GM21515 (cell line): Measurements from ENCODE around the gene IKZF2.

Source experiments
- ATAC-seq: cut with Tn5 transposase; IDR thresholded peaks from one replicate; pipeline ENCODE4 v1.9.1; 2021; ENCODE audit not compliant: unreplicated experiment

Gene IKZF2

GRCh38 chr2:213156717-213157116 lies 5.3 kb upstream of the IKZF2 start:
- ATAC-seq = no peak

DNA sequence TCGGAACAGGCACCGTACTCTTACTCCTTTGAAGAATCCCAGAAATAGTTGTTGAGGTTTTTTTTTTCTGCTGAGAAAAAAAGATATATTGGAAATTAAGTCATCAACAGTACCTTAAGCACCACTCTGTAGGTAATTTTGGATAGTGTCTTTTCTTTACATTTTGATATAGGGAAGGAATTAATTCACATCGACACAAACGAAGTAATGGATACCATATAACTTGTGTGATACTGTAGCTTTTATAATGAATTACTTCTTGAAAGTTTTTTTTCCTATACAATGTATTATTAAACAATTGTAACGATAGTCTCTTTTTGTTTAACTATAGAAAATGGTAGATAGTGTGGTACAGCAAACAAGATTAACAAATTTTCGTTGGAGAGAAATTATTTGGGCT lies 1.5 kb upstream of the IKZF2 start:
- ATAC-seq = no peak

GRCh38 chr2:213152065-213152794 lies 818 bp upstream of the IKZF2 start:
- ATAC-seq = peak; percentile 27

DNA sequence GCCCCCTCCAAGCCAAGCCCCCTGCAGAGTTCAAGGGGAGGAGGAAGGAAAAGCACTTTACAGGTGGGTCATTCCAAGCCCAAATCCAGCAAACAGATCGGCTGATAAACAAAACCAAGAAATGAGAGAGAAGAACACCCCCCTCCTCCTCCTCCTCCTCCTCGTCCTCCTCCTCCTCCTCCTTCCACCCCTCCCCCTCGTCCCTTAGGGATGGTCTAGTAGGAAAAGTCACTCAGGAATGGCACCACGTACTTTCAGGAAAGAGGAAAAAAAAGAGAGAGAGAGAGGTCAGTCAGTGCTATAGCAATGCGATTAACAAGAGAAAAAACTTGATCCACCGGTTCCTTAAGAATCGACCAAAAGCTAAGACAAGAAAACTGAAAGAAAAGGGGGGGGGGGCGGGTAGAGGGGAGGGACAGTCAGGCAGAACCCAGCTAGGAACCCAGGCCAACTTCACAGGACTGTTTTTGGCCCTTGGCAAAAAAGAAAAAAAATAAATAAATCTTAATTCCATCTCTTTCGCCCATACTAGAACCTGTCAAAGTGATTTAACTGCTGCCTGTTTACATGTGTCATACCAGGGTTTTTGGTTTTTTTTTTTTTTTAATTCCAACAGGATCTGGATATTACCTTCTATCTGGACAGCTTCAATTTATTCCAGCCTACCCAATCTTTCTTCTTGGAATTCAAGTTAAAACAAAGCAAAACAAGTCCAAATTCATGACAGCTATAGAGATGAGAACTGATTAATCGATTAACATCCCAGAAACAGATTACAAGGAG lies 906 bp downstream of the IKZF2 start:
- ATAC-seq = no peak

- no peak for ATAC-seq
Observed at GRCh38 chr2:213149949-213150314, 1.5 kb downstream of the IKZF2 start.

DNA sequence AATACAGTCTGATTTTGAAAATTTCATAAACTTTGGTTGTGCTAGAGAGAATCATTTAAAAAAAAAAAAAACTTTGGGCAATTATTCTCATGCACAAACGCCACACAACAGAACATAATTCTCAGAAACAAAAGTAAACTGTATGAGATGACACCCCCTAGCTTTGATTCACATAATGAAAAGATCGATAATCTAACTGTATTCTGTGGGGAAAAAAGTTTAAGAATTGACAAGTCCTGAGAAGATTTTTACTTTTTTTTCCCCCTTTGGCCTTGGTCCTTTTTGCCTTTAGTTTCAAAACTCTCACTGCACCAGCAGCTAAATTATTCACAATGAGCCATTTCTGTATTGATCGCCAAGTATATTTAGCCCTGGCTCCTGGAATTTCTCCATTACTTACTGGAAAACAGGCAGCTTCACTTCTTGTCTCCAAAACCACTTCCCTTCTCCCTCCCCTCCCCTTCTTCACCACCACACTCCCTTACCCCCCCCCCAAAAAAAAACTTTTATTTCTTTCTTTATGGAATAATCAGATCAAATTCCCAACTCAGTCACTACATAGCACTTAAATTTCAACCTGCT lies 2.0 kb downstream of the IKZF2 start:
- ATAC-seq = no peak

GRCh38 chr2:213148572-213149261 lies 2.7 kb downstream of the IKZF2 start:
- ATAC-seq = no peak

GRCh38 chr2:213147538-213147937 lies 3.9 kb downstream of the IKZF2 start:
- no peak for ATAC-seq

- ATAC-seq = no peak
Observed at GRCh38 chr2:213145715-213146242, 5.6 kb downstream of the IKZF2 start.

GRCh38 chr2:213137064-213137463 lies 14.3 kb downstream of the IKZF2 start:
- no peak for ATAC-seq

- no peak for ATAC-seq
Observed at GRCh38 chr2:213129311-213129710, 22.1 kb downstream of the IKZF2 start.

DNA sequence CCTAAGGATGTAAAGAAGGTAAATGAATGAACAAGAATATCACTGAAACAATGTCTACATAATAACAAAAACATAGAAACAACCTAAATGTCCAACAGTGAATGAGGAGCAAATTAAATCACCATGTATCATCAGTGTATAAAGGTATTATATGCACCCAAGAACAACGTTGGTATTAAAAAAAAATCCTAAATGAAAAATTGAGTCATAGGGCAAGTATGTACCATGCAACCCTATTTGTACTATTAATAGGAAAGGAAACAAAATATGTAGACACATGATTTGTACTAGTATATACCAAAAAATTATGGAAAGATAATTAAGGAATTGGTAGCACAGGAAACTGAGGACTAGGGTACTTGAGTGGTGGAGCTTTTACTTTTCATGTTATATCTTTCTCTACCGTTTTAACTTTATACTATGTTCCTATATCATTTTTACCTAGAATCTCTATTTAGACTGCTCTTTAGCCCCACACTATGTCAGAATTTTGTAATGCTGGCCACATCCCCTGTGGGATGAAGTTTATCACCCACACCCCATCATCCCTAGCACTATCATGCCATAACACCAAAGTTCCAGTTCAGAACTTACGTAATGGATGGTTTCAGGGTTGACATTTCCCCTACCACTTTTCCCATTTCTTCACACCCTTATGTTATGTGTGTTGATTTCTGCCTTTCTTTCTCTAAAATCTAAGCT lies 25.6 kb downstream of the IKZF2 start:
- ATAC-seq = no peak

GRCh38 chr2:213122725-213123124 lies 28.7 kb downstream of the IKZF2 start:
- no peak for ATAC-seq

- ATAC-seq = no peak
Observed at GRCh38 chr2:213121690-213122089, 29.7 kb downstream of the IKZF2 start.

DNA sequence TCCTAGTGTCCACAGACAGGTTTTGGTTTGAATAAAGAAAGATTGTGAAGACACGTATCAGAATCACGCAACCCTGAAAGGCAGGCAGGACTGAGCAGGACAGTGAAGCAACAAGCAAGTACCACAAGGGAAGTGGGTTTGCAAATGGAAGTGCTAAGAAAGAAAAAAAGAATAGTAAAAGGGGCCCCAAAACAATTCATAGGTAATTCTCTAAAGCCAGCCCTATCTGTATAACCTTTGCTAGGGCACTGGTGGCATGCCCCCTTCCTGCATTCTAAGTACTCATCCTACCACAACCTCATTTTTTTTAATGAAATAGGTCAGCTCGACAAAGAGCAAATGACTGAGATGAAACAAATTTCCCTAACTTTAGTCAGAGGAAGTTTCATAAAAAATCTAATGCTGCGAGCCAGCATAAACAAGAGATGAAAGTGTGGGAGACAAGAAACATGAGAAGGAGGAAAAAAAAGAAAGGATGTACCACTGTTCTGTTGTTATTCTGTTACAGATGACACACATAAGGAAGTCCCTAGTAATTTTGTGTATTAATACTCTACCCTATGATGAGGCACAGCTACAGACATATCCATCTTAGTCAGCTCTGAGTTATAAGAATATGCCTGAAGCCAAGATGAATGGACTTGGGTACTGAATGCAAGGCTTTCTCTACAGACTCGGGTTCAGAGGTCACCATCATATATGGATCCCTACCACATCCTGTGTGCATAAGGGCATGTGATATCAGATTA lies 32.2 kb downstream of the IKZF2 start:
- ATAC-seq = peak; percentile 76

- no peak for ATAC-seq
Observed at GRCh38 chr2:213108308-213108707, 43.1 kb downstream of the IKZF2 start.

- ATAC-seq = no peak
Observed at GRCh38 chr2:213107728-213108127, 43.7 kb downstream of the IKZF2 start.

DNA sequence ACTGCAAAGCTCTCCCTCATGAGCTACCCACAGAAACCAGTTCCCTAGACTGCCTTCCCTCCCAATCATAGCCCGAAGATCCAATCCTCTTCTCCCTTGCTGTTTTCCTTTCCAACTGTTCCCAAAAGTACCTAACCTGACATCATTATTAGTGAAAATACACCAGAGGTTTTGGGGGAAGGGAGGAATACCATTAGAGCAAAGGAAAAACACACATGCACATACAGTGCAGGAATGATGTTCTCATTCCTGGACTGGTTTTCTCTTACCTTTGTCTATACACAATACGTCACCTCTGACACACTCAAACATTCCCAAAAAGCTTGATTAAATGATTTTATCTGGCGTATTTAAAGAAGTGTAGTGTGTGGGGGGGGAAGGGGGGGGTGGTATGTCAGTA lies 46.2 kb downstream of the IKZF2 start:
- ATAC-seq = no peak

- no peak for ATAC-seq
Observed at GRCh38 chr2:213104903-213105202, 46.6 kb downstream of the IKZF2 start.
